Measurements from ENCODE around the gene TMCC3.
"Not testable (repeated sequence)": the region's sequence is repeated elsewhere in the genome, so short reads cannot be mapped to it uniquely, and the experiment has no call there.

TMCC3 gene

DNA sequence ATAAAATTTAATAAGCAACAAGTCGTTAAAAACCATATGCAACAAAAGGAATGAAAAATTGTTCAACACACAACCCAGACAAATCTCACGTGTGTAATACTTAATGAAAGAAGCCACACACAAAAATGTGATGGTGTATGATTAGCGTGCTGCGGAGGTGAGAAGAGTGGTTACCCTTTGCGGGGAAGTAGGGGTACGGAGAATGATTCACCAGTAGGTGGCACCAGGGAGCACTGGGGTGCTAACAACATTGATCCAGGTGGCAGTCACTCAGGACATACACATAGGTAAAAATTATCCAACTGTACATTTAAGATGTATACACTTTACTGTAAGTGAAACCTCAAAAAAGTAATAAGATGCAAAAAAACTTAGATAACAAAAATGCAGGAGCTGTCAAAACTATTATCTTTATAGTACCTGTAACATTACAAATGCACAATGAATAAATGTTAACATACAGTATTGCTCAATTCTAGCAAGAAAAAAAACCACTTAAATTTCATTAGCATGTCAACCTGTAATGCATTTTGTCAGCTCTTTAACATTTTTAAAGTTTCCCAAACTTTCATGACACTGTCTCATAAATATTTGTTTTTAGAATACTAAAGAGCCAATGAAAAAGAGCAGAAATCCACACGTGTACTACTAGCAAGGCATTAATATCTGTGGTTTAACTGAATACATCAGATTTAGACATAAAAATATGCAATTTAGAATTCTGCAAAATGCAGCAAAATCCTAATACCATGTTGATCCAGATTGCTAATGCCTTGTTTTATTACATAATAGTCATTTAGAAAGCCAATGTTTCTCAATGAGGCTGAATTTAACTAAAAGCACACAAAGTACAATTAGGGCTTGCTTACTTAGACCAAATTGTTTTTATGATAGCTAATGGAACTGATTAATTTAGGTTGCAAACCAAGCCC, 46.7 kb downstream of the TMCC3 start:
- peak in 2 of 3 donors; percentile 3 to 27 for DNase-seq (ENCODE audit: low read depth in 3 of 3, low spot score in 1 of 3)

GRCh38 chr12:94602024-94602423, 48.3 kb downstream of the TMCC3 start:
- DNase-seq (ENCODE audit: low read depth in 3 of 3, low spot score in 1 of 3), result no peak

GRCh38 chr12:94601307-94601706, 49.0 kb downstream of the TMCC3 start:
- not testable (repeated sequence) for DNase-seq (ENCODE audit: low read depth in 3 of 3, low spot score in 1 of 3)

- DNase-seq (ENCODE audit: low read depth in 3 of 3, low spot score in 1 of 3), result no peak
These were observed 51.2 kb downstream of the TMCC3 start for GRCh38 chr12:94599189-94599588.

GRCh38 chr12:94597268-94597667, 53.1 kb downstream of the TMCC3 start:
- no peak for DNase-seq (ENCODE audit: low read depth in 3 of 3, low spot score in 1 of 3)

- no peak for DNase-seq (ENCODE audit: low read depth in 3 of 3, low spot score in 1 of 3)
These were observed 53.8 kb downstream of the TMCC3 start for GRCh38 chr12:94596596-94596995.

- no peak for DNase-seq (ENCODE audit: low read depth in 3 of 3, low spot score in 1 of 3)
These were observed 55.2 kb downstream of the TMCC3 start for GRCh38 chr12:94595152-94595551.

- DNase-seq (ENCODE audit: low read depth in 3 of 3, low spot score in 1 of 3), result no peak
These were observed 55.9 kb downstream of the TMCC3 start for GRCh38 chr12:94594443-94594825.

DNA sequence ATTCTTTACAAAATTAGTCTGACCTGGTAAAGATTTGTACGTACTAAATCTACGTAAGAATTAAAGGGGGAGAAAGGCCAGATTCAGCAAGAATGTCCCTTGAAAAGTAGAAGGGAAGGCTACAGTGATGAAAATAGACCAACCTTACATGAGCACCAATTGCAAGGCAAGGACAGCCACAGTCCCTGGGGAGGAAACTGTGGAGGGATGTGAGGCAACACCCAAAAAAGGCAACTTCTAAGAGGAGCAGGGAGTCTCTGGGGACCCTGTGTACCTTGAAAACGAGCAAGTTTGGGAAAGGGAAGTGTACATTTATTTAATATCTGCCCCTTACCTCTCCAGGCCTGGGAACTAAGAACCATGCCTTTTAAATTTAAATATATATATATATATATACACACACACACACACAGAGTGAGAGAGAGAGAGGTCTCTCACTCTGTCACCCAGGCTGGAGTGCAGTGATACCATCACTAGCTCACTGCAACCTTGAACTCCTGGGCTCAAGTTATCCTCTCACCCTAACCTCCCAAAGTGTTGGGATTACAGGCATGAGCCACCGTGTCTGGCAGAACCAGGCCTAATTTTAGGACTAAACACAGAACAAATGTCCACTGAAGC, 56.4 kb downstream of the TMCC3 start:
- no peak for DNase-seq (ENCODE audit: low read depth in 3 of 3, low spot score in 1 of 3)

DNA sequence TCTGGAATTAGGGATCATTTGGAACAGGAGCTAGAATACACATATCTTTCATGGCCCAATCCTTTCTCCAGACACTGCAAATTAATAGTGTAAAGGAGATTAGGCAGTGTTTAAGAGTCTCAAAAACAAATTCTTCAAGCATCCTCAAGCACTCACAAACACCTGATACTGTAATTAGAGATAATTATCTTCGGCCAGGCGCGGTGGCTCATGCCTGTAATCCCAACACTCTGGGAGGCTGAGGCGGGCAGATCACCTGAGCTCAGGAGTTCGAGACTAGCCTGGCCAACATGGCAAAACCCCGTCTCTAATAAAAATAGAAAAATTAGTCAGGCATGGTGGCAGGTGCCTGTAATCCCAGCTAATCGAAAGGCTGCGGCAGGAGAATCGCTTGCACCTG, 57.6 kb downstream of the TMCC3 start:
- not testable (repeated sequence) for DNase-seq (ENCODE audit: low read depth in 3 of 3, low spot score in 1 of 3)

GRCh38 chr12:94592080-94592479, 58.3 kb downstream of the TMCC3 start:
- DNase-seq (ENCODE audit: low read depth in 3 of 3, low spot score in 1 of 3), result no peak

DNA sequence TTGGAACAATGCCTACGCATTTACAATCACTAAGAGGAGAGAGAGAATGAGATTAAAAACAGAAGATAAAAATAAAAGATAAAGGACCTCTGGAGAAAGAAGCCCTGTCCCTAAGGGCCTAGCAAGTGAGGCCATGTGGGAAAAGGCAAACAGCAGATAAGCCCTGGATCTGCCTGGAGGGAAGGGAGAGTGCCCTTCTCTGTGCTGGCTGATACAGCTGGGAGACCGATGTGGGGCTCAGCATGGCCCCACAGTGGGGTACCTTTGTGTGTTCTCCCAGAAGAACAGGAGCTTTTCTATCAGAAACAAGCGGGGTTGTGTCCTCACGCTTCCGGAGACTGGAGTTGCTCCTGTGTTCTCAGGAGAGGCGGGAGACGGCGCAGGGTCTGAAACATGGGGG, 59.9 kb downstream of the TMCC3 start:
- no peak for DNase-seq (ENCODE audit: low read depth in 3 of 3, low spot score in 1 of 3)

DNA sequence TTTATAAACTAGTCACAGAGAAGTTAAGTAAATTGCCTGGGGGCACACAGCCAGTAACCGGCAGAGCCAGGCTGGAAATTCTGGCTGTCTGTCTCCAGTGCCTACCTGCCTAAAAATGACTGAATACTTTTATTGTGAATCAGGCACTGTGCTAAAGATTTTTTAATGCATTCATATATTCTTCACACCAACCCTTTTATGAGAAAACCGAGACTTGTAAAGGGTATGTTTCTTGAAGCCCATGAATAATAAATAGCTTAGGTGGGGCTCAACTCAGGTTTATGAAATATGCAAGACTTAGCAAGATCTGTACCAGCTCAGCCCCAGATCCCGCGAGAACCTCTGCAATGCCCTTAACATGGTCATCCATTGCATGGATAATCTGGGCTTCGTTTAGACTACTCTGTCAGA, 60.8 kb downstream of the TMCC3 start:
- no peak for DNase-seq (ENCODE audit: low read depth in 3 of 3, low spot score in 1 of 3)

DNA sequence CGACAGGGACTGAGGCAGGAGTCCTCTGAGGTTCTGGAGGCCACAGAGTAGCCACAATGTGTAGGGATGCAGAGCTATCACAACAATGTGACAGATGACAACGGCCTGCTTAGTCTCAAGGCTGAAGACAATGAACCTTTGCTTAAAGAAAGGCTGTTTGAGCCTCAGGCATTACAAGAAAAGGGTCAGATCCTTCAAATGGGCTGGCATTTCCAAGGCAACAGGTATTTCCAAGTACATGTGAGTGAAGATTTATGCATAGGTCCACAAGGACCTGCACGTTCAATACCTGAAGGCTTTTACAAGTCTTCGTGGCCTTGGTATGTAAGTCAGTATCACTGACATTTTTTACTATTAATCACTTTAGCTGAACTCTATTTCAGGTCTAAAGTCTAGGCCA, 62.0 kb downstream of the TMCC3 start:
- no peak for DNase-seq (ENCODE audit: low read depth in 3 of 3, low spot score in 1 of 3)

- no peak for DNase-seq (ENCODE audit: low read depth in 3 of 3, low spot score in 1 of 3)
These were observed 62.8 kb downstream of the TMCC3 start for GRCh38 chr12:94587266-94588241.

DNA sequence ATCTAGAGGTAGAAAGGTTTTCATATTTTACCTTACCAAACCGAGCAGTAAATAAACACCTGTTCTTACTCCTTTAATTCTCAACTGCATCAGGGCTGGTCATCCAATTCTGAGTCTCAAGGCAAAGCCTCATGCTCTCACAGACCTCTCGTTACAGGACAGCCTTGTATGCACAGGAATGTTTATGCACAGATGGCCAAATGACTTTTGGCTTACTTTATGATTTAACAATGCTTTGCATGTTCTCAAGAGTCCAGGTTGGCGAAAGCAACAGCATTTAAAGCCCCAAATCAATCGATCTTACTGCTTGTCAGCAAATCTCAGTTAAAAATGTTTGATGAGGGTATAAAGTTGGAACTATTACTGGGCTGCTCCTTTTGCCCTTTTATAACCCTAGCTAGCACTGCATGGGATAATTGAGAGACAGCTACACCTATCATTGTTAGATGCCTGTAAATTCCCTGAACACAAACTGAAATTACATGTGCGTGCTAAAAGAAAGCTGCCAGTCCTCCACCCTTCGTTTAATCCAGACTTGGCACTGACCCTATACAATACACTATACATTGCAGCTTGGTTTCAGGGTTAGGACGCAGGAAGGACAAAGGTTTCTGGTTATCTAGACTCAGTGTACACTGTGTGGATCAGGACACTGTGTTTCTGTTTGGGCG, 63.6 kb downstream of the TMCC3 start:
- DNase-seq (ENCODE audit: low read depth in 3 of 3, low spot score in 1 of 3), result no peak

GRCh38 chr12:94585626-94586025, 64.7 kb downstream of the TMCC3 start:
- no peak for DNase-seq (ENCODE audit: low read depth in 3 of 3, low spot score in 1 of 3)

GRCh38 chr12:94584377-94584776, 66.0 kb downstream of the TMCC3 start:
- DNase-seq (ENCODE audit: low read depth in 3 of 3, low spot score in 1 of 3), result no peak

DNA sequence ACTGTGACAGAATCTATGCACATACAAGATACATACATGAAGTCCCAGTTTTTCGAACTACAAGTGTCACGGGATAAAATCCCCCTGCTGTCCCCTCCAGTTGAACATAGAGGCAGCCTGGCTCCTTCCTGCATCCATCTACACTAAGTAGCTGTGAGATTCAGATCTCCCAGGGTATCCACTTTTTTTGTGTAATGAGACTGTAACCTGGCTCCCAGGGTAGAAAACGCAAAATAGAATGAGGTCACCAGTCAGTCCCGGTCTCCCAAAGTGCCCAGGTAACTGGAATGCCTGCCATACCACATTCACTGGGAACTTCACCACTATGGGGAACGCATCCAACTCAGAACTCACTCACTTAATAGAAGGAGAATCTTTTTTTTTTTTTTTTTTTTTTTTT, 67.8 kb downstream of the TMCC3 start:
- DNase-seq (ENCODE audit: low read depth in 3 of 3, low spot score in 1 of 3), result no peak

DNA sequence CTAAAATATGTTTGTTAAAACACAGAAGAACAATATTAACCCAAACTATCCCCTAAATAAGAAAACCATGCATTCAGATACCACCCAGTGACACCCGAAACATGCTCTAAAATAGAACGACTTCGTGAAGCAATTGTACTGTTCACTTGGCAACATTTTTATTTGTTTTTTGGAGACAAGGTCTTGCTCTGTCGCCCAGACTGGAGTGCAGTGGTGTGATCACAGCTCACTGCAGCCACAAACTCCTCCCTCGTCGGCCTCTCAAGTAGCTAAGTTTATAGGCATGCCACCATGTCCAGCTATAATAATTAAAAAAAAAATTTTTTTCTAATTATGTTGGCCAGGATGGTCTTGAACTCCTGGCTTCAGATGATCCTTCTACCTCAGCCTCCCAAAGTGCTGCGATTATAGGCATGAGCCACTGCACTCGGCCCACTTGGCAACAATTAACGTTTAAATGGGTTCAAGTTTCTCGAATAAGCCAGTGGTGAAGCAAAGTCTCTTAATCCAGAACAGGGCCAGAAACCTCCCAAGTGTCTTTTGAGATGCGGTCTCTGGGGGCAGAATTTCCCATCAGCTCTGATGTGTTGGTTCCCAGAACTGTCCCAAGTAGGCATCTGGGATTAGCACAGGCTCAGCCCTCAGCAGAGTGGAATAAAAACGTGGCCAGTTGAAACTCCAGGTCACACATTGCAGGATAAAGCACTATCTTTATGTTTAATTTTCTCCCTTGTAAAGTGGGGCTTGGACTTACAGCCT, 74.5 kb downstream of the TMCC3 start:
- DNase-seq (ENCODE audit: low read depth in 3 of 3, low spot score in 1 of 3), result no peak
